Measurements from ENCODE around the gene BMPR2.

- TF ChIP-seq EP300 (IDR thresholded peaks at IDR 0.05; ENCODE audit: borderline replicate concordance) (no peak), RAD21 (IDR thresholded peaks at IDR 0.05; ENCODE audit: low read depth) (no peak), ZBTB7A (IDR thresholded peaks at IDR 0.05; ENCODE audit: low read depth) (no peak), REST (IDR thresholded peaks at IDR 0.05; ENCODE audit: low read depth) (no peak), YY1 (IDR thresholded peaks at IDR 0.05; ENCODE audit: low read depth) (no peak)
Observed at GRCh38 chr2:202449344-202449743, 73.2 kb downstream of the BMPR2 start.

All from Ishikawa (cell line).